22Rv1 (cell line): ENCODE data around the gene FCAMR.

Source experiments
- H3K27ac ChIP-seq: fragments of 450-650 bp; 2 replicates; pipeline ENCODE4 v1.5.1; 2017
- CTCF ChIP-seq: fragments of 450-650 bp; IDR thresholded peaks from 2 replicates; pipeline ENCODE4 v1.5.1; 2017; ENCODE audit warnings: mild to moderate bottlenecking
- ZFX ChIP-seq: fragments of 450-650 bp; IDR thresholded peaks from 2 replicates; pipeline ENCODE4 v1.6.1; 2017; ENCODE audit warnings: antibody characterized with exemption, borderline replicate concordance

FCAMR gene

DNA sequence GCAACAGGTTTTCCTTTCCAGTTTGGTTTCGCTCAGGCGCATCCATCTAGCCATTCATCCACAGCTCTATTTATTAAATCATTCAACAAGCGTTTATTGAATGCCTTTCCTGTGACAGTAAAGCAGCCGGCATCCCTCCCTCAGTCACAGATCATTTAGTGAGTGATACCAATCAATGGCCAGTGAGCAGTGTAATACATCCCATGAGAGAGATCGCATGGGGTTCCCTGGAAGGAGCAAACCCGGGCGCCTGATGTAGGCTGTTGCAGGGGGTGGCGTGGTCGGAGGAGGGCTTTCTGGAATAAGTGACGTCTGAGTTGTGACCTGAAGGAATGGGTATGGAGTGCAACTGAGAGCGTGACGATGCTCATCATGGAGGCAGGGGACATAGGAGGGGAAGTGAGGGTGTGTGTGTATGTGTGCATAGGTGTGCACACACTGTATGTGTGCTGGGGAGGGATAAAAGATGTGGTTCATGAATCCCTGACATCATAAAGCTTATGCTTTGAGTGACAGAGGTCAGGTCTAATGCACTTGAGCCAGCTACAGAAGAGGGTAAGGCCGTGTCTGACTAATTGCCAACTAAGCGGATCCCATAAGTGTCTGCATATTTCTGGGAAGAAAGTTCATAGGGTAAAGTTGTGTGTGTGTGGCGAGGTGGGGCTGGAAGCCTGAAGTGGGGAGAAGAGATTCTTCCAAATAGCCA, 55.1 kb downstream of the FCAMR start:
- TF ChIP-seq CTCF: no peak
- TF ChIP-seq ZFX: no peak
- H3K27ac ChIP-seq: no peak overlapping the region

- H3K27ac ChIP-seq: no peak overlapping the region
- TF ChIP-seq ZFX: no peak
- no peak for TF ChIP-seq CTCF
These were observed 56.3 kb downstream of the FCAMR start for GRCh38 chr1:206913766-206914537.

DNA sequence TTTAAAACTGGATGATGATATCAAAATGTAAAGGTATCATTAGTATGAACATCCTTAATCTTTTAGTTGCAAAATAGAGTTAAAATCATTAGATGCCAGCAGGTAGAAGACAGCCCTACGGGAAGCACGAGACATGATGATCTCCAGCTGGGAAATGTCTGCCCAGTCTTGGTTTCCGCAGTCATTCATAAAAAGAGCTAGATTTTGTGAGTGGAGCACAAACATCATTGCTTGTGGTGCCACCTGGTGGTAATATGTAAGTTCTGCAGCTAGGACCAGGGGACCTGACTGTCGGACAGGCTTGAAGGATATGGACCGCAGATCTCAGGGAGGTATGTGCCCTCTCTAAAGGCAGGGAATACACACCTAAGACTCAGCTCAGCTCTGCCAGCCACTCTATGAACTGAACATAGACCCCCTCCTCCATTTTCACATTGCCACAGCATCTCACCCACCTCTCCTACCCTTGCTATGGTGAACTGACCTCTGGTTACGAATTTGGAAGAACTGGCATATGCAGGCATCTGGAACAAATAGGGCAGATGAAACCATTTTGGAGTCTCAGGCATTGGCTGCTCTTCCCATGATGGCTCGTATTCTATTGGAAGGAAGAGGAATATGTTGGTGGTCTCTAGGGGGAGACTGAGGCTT, 57.7 kb downstream of the FCAMR start:
- TF ChIP-seq ZFX (no peak), CTCF (peak; percentile 94)

DNA sequence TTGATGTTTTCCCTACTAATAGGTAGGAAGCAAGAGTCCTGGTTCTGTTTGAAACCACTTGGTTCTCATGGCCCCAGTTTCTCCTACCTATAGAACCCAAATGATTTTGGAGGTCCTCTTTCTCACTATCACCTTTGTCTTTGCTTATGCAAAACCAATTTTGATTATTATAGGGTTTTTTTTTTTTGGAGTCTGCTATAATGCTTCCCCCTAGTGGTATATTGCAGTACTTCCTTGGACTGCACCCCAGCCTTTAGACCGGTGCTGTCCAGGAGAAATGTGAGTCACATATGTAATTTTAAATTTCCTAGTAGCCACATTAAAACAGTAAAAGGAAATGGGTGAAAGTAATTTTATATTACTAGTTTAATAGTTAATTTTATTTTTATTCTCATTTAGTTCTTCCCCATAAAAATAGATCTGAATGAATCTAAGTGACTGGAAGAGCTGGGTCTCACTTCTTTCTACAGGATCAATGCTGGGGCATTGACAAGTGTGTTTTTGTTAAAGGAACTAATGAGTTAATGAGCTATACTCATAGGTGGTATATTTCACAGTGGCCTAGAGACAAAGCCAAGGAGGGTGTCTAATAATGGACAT, 59.1 kb downstream of the FCAMR start:
- no peak overlapping the region for H3K27ac ChIP-seq

More for the DNA sequence above, 57.7 kb downstream of the FCAMR start:
- no peak overlapping the region for H3K27ac ChIP-seq

GRCh38 chr1:206909883-206910318, 60.4 kb downstream of the FCAMR start:
- peak overlapping the region; percentile 72 for H3K27ac ChIP-seq
- TF ChIP-seq ZFX (no peak), CTCF (no peak)

More for the DNA sequence above, 59.1 kb downstream of the FCAMR start:
- TF ChIP-seq CTCF: peak; percentile 99
- no peak for TF ChIP-seq ZFX

DNA sequence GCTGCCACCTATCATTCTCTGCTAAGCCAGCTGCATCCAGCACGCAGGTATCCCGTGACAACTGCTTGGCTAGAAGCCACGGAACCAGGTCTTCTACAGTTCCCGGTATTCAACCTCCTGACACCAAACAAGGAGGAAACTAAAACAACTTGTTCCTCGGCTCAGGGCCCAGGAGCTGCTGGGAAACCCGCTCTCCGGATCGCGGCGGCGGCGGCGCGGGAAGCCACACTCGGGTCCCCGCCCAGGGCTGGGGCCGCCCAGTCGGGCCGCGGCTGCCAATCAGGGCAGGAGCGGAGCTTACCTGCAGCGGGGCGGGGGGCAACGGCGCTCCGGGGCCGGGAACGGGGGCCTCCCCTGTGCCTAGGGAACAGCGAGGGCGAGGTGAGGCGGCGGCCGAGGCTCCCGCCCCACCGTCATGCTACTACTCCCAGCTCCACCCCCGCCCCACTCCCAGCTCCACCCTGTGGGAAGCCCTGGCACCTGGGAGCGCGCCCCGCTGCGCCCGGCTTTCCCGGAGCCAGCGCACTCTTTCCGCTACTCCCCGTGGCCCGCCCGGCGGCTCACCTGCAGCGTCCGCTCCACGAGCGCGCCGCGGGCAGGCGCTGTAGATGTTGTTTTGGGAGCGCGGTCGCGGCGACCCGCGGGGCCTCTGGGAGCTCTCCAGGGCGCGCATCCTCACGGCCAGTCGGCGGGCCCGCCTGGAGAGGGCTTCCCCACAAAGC, 60.9 kb downstream of the FCAMR start:
- TF ChIP-seq ZFX (no peak), CTCF (peak; percentile 41)
- H3K27ac ChIP-seq: peak overlapping the region; percentile 72
